Measurements from ENCODE around the gene AUH.

DNA sequence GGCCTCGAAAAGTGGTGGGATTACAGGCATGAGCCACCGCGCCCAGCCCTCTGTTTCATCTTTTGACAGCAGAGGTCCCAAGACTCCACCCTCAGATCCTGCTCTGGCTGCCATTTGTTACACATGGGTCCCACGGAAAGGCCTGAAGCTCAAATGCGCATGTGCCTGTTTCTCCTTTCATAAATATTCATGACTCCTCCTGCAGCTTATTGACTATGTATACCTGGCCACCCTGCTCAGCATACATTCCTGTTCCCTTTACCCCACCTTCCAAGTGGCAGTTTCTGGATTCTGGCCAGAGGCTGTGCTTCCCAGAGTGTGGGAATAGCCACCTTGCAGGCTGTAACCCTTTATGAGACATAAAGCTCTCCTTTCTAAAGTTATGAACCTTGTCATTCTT is 46.5 kb downstream of the AUH start:
- TF ChIP-seq EZH2 (IDR thresholded peaks at IDR 0.05; ENCODE audit: insufficient read depth, poor library complexity, severe bottlenecking) (no peak), EZH2phosphoT487 (IDR thresholded peaks at IDR 0.05; ENCODE audit: insufficient read depth, low read depth) (no peak)
